ENCODE results near the gene CSTF1.

CSTF1 gene

GRCh38 chr20:56392132-56392880, at the start of gene CSTF1, which contains the start of gene AURKA:
CSTF1 (plus strand) TSS chr20:56392645; CDS start chr20:56395553, 2,908 bp downstream.
AURKA (minus strand) TSS chr20:56392215; CDS start chr20:56388197, 4,018 bp downstream.
- H3K4me3 ChIP-seq (ENCODE audit: control insufficient read depth, low read depth, low read length), result peak within 1 kb of the TSS; percentile 67
- peak; percentile 100 for DNase-seq (ENCODE audit: low read depth)
- TF ChIP-seq CTCF (conservative IDR thresholded peaks at IDR 0.05; ENCODE audit: control insufficient read depth, insufficient read depth, low read depth, low read length), result no peak

GRCh38 chr20:56342783-56343182, 49.7 kb upstream of the CSTF1 start:
- no peak overlapping the region for H3K4me3 ChIP-seq (ENCODE audit: control insufficient read depth, low read depth, low read length)
- no peak for DNase-seq (ENCODE audit: low read depth)
- TF ChIP-seq CTCF (conservative IDR thresholded peaks at IDR 0.05; ENCODE audit: control insufficient read depth, insufficient read depth, low read depth, low read length), result no peak

DNA sequence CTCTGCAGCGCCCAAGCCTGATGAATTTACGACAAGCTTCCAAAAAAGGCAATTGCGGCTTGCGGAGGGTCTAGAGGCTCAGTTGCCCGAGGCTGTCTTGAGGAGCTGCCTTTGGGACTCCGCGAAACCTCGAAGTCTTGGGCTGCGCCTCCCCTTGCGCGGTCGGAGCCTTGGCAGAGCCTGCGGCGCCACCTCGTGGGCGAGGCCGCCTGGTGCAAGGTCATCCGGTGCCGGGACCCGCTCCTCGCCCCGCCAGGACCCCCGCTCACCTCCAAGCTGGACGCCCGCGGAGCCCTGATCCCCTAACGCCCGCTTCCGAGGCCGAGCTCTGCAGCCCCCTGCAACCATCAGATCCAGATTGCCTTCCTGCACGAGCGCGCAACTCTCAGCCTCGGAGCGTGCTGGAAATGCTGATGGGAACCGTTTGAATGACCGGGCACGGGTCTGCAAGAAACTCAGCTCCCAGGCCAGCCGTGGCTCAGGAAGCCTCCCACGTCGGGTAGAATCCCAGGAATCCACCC, 48.5 kb upstream of the CSTF1 start:
- H3K4me3 ChIP-seq (ENCODE audit: control insufficient read depth, low read depth, low read length), result no peak overlapping the region
- DNase-seq (ENCODE audit: low read depth), result peak; percentile 46
- peak; percentile 59 for TF ChIP-seq CTCF (conservative IDR thresholded peaks at IDR 0.05; ENCODE audit: control insufficient read depth, insufficient read depth, low read depth, low read length)

- no peak for DNase-seq (ENCODE audit: low read depth)
- H3K4me3 ChIP-seq (ENCODE audit: control insufficient read depth, low read depth, low read length), result no peak overlapping the region
- no peak for TF ChIP-seq CTCF (conservative IDR thresholded peaks at IDR 0.05; ENCODE audit: control insufficient read depth, insufficient read depth, low read depth, low read length)
Observed at GRCh38 chr20:56345911-56346310, 46.5 kb upstream of the CSTF1 start.

DNA sequence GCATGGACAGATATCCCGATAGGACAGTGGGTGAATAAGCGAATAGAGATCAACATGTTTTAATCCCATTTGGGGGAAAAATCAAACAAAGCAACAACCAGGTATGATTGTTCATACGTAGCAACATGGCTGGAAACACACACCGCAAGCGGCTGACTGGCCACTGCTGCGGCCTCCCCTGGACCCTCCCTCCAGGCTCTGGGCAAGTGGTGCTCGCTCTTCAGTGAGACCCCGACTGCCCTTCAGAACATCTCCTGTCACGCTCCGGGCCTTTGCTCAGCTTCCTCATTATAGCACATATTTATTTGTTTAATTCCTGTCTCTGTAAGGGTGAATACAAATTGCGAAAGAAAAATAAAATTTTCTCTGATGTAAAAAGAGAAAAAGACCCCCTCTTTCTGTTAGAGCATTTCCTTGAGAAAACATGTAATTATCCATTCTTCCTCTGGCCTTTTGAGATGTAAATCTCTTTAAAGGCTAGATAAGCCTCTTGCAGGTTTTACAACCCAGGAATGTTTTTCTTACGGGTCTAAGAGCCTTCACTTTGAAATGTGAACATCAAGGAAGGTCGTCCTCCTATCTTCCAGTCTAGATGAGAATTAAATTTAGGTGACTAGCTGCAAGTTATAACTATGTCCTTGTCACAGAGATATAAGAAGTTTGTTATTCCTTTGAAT, 44.7 kb upstream of the CSTF1 start:
- no peak for TF ChIP-seq CTCF (conservative IDR thresholded peaks at IDR 0.05; ENCODE audit: control insufficient read depth, insufficient read depth, low read depth, low read length)

DNA sequence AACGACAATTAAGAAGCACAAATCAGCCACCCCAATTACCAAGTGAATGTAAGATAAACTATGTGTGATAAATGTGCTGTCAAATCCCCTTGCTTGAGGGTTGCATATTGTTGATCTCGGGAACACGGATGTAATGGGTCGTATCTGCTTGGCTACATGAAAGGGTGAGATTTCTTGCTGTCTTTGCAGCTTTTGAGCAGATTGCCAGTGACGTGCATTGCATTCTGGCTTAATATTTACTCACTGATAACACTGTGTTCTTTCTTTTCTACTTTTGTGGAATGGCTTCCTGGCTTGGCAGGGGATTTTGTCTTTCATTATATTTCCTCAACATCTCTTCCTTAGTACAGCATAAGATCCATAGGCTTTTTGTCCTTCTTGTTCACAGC, 44.1 kb upstream of the CSTF1 start:
- TF ChIP-seq CTCF (conservative IDR thresholded peaks at IDR 0.05; ENCODE audit: control insufficient read depth, insufficient read depth, low read depth, low read length), result no peak
- DNase-seq (ENCODE audit: low read depth), result no peak
- H3K4me3 ChIP-seq (ENCODE audit: control insufficient read depth, low read depth, low read length), result no peak overlapping the region

More for the DNA sequence above, 44.7 kb upstream of the CSTF1 start:
- no peak overlapping the region for H3K4me3 ChIP-seq (ENCODE audit: control insufficient read depth, low read depth, low read length)
- DNase-seq (ENCODE audit: low read depth), result no peak

All from fibroblast of mammary gland (primary cell).